ENCODE measurements around the gene PLIN4.

DNA sequence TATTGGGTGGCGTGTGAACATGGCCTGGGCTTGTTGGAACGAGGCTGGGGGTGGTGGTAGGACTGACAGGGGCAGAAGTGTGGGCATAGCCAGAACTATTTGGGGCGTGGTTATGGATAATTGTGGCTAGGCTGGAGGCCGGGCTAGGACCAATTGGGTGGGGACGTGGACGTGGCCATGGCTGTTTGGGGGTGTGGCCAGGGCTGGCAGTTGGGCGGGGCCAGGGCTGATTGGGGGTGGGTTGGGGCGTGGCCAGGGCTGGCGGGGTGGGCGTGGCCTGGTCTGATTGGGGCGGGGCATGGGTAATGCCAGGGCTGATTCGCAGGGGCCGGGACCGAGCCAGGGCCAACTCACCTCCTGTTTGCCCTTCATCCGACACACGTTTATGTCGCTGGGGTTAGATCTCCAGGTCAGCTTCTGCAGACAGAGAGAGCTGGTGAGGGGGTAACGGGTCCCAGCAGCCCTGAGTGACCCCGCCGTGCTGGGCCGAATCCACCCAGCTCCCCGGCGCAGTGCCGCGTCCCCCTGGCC is 38.4 kb upstream of the PLIN4 start:
- TF ChIP-seq, protein P1, sequence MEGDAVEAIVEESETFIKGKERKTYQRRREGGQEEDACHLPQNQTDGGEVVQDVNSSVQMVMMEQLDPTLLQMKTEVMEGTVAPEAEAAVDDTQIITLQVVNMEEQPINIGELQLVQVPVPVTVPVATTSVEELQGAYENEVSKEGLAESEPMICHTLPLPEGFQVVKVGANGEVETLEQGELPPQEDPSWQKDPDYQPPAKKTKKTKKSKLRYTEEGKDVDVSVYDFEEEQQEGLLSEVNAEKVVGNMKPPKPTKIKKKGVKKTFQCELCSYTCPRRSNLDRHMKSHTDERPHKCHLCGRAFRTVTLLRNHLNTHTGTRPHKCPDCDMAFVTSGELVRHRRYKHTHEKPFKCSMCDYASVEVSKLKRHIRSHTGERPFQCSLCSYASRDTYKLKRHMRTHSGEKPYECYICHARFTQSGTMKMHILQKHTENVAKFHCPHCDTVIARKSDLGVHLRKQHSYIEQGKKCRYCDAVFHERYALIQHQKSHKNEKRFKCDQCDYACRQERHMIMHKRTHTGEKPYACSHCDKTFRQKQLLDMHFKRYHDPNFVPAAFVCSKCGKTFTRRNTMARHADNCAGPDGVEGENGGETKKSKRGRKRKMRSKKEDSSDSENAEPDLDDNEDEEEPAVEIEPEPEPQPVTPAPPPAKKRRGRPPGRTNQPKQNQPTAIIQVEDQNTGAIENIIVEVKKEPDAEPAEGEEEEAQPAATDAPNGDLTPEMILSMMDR (IDR thresholded peaks at IDR 0.05), result no peak
- TF ChIP-seq POLR2A (IDR thresholded peaks at IDR 0.05), result no peak
- no peak for TF ChIP-seq POLR2AphosphoS5 (IDR thresholded peaks at IDR 0.05)

All from stomach (tissue), 4 donors.